CD4-positive, alpha-beta T cell treated with Interleukin-21 for 1 hour (primary cell): ENCODE data around the gene IQGAP2.

Experiments
- DNase-seq: peaks from one replicate; pipeline ENCODE4 v3.0.0-alpha.2; 2020

IQGAP2 gene

GRCh38 chr5:76455531-76456133 is 52.5 kb downstream of the IQGAP2 start:
- no peak for DNase-seq

GRCh38 chr5:76456258-76456657 is 53.2 kb downstream of the IQGAP2 start:
- DNase-seq, result no peak

- DNase-seq, result no peak
Observed at GRCh38 chr5:76457674-76458485, 54.8 kb downstream of the IQGAP2 start.

GRCh38 chr5:76458486-76458830 is 55.4 kb downstream of the IQGAP2 start:
- no peak for DNase-seq

- DNase-seq, result no peak
Observed at GRCh38 chr5:76460104-76460503, 57.0 kb downstream of the IQGAP2 start.

- no peak for DNase-seq
Observed at GRCh38 chr5:76462097-76462667, 59.1 kb downstream of the IQGAP2 start.

- no peak for DNase-seq
Observed at GRCh38 chr5:76467216-76467615, 64.1 kb downstream of the IQGAP2 start.

- DNase-seq, result no peak
Observed at GRCh38 chr5:76468635-76469425, 65.7 kb downstream of the IQGAP2 start.

GRCh38 chr5:76469656-76470290 is 66.7 kb downstream of the IQGAP2 start:
- no peak for DNase-seq

GRCh38 chr5:76470976-76471375 is 67.9 kb downstream of the IQGAP2 start:
- no peak for DNase-seq

GRCh38 chr5:76471406-76471805 is 68.3 kb downstream of the IQGAP2 start:
- no peak for DNase-seq

GRCh38 chr5:76471987-76472334 is 68.9 kb downstream of the IQGAP2 start:
- no peak for DNase-seq

GRCh38 chr5:76472335-76473008 is 69.4 kb downstream of the IQGAP2 start:
- peak; percentile 19 for DNase-seq

GRCh38 chr5:76473009-76473336 is 69.9 kb downstream of the IQGAP2 start:
- no peak for DNase-seq

GRCh38 chr5:76473661-76474060 is 70.6 kb downstream of the IQGAP2 start:
- DNase-seq, result peak; percentile 79

GRCh38 chr5:76474377-76474776 is 71.3 kb downstream of the IQGAP2 start:
- DNase-seq, result no peak

- DNase-seq, result no peak
Observed at GRCh38 chr5:76475385-76475784, 72.3 kb downstream of the IQGAP2 start.

- DNase-seq, result no peak
Observed at GRCh38 chr5:76475936-76476335, 72.9 kb downstream of the IQGAP2 start.

- DNase-seq, result no peak
Observed at GRCh38 chr5:76476474-76477038, 73.5 kb downstream of the IQGAP2 start.

GRCh38 chr5:76477061-76477460 is 74.0 kb downstream of the IQGAP2 start:
- no peak for DNase-seq

GRCh38 chr5:76477571-76477970 is 74.5 kb downstream of the IQGAP2 start:
- DNase-seq, result no peak

- DNase-seq, result no peak
Observed at GRCh38 chr5:76479281-76479680, 76.2 kb downstream of the IQGAP2 start.
